Keratinocyte (primary cell): ENCODE data around the gene ANO2. TPM values are rescaled to one million over a fixed set of nuclear protein-coding genes. Genes with fewer than 3 reads are reported as not detected.

Experiments
- DNase-seq: peaks from one replicate; pipeline ENCODE4 v3.0.0-alpha.2; 2011; ENCODE audit warnings: low read depth, missing footprints, low spot score
- FAIRE-seq: peaks from 2 replicates; lab custom pipeline; 2011; peaks lifted over from hg19 to GRCh38; lab: Jason Lieb, UNC
- H2AFZ ChIP-seq: 2 replicates; pipeline ENCODE4 v1.6.0; 2012; ENCODE audit warnings: low read length, control low read depth, inconsistent platforms; ENCODE audit not compliant: control insufficient read depth
- H3K27ac ChIP-seq: 2 replicates; pipeline ENCODE4 v1.5.1; 2011; ENCODE audit warnings: low read length; ENCODE audit not compliant: control insufficient read depth, insufficient read depth
- H3K27me3 ChIP-seq: 3 replicates; pipeline ENCODE4 v1.6.0; 2011; ENCODE audit warnings: low read length; ENCODE audit not compliant: control insufficient read depth, insufficient read depth; ENCODE audit errors: extremely low read depth
- H3K36me3 ChIP-seq, 2 experiments: 2 replicates in 1 of 2; 3 replicates in 1 of 2; pipeline ENCODE4 v1.5.1; 2011; ENCODE audit warnings: low read length in 2 of 2, mild to moderate bottlenecking in 1 of 2; ENCODE audit not compliant: control insufficient read depth in 2 of 2, insufficient read depth in 2 of 2; ENCODE audit errors: extremely low read depth in 1 of 2
- H3K4me1 ChIP-seq: 3 replicates; pipeline ENCODE4 v1.5.1; 2011; ENCODE audit warnings: low read length; ENCODE audit not compliant: control insufficient read depth, insufficient read depth; ENCODE audit errors: extremely low read depth
- H3K4me2 ChIP-seq: 3 replicates; pipeline ENCODE4 v1.6.0; 2011; ENCODE audit warnings: low read depth, low read length; ENCODE audit not compliant: control insufficient read depth, insufficient read depth; ENCODE audit errors: extremely low read depth
- H3K4me3 ChIP-seq, 3 experiments: fragments of 200-600 bp in 1 of 3; sonication (generic) in 1 of 3; 2 replicates in 2 of 3; 3 replicates in 1 of 3; pipeline ENCODE4 v1.5.1; 2011 to 2016; ENCODE audit warnings: low read length in 3 of 3, mild to moderate bottlenecking in 3 of 3, control low read depth in 2 of 3, inconsistent platforms in 1 of 3, low read depth in 1 of 3, mixed read lengths in 1 of 3, mixed run types in 1 of 3, moderate library complexity in 1 of 3; ENCODE audit not compliant: control insufficient read depth in 2 of 3, insufficient read depth in 2 of 3; ENCODE audit errors: extremely low read depth in 1 of 3
- H3K79me2 ChIP-seq: 2 replicates; pipeline ENCODE4 v1.6.0; 2012; ENCODE audit warnings: low read length; ENCODE audit not compliant: control insufficient read depth, insufficient read depth
- H3K9ac ChIP-seq: 3 replicates; pipeline ENCODE4 v1.6.0; 2011; ENCODE audit warnings: low read length; ENCODE audit not compliant: control insufficient read depth, insufficient read depth; ENCODE audit errors: extremely low read depth
- H3K9me1 ChIP-seq: 3 replicates; pipeline ENCODE4 v1.6.0; 2011; ENCODE audit warnings: low read length; ENCODE audit not compliant: control insufficient read depth, insufficient read depth; ENCODE audit errors: extremely low read depth
- H3K9me3 ChIP-seq: 2 replicates; pipeline ENCODE4 v1.5.1; 2012; ENCODE audit warnings: low read depth, low read length; ENCODE audit not compliant: control insufficient read depth
- H4K20me1 ChIP-seq: 3 replicates; pipeline ENCODE4 v1.6.0; 2011; ENCODE audit warnings: low read length; ENCODE audit not compliant: control insufficient read depth, insufficient read depth; ENCODE audit errors: extremely low read depth
- EZH2 ChIP-seq: IDR thresholded peaks from one replicate; pipeline ENCODE4 v1.6.1; 2012; ENCODE audit warnings: inconsistent platforms, mild to moderate bottlenecking, low read length, moderate library complexity
- dilution Hi-C: fragments of 300-500 bp; cut with MboI; formaldehyde crosslinking; loops from one replicate; pipeline ENCODE4 v1.7.0; 2020; ENCODE audit warnings: low sequenced_read_pairs; ENCODE audit not compliant: extremely low pct_ligation_motif_present
- polyA plus RNA-seq, 5 experiments: library from polyadenylated mRNA; depleted of rRNA in 3 of 5; stranded (reverse) in 3 of 5; stranded (forward) in 1 of 5; unstranded in 1 of 5; fragments of >200 nt; gene quantifications; 1 replicate in 1 of 5; 2 replicates in 3 of 5; 3 replicates in 1 of 5; pipeline versions ENCODE4 v1.2.1 to v1.2.3, GENCODE V29; 2011 to 2012; ENCODE audit warnings: missing spikeins in 2 of 5, low read depth in 1 of 5, low replicate concordance in 1 of 5
- TF ChIP-seq, protein P1 (sequence below), 3 experiments: IDR thresholded peaks in 1 of 3; conservative IDR thresholded peaks in 1 of 3; optimal IDR thresholded peaks in 1 of 3; 2 replicates in 2 of 3; 3 replicates in 1 of 3; pipeline versions ENCODE3 to v1.5.1; 2011; ENCODE audit warnings: low read length in 3 of 3, mild to moderate bottlenecking in 3 of 3, moderate library complexity in 2 of 3, control low read depth in 1 of 3, inconsistent platforms in 1 of 3; ENCODE audit not compliant: insufficient read depth in 2 of 3; ENCODE audit errors: extremely low read depth in 1 of 3

ANO2 gene
- polyA plus RNA-seq, 1 donor (not counting 4 experiments of a cell fraction or from before 2014, with no cell fraction given), result 0.14 TPM

DNA sequence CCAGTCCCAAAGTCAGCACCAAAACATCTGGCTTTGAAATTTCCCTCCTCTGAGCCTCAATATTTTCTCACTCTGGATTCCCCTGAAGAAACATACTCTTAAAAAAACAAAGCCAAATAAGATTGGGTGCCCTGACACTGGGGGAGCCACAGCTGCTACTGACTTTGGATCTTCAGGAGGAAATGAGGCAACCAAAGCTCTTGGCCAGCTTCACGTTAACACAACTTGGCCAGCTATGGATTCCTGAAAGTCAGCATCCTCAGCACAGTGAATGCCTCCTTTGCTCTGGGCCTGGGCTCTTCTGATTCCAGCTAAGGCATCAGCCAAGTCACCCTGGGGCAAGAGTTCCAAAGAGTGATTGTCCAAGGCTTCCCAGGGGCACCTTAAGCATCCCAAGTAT is 254.8 kb downstream of the ANO2 start:
- DNase-seq (no peak), FAIRE-seq (no peak)
- Histone ChIP-seq H3K4me1 (no peaks in the 10 kb centered on the region), H3K4me3 (no peak overlapping the region), H3K27me3 (no peaks in the 10 kb centered on the region), H2AFZ (no peak overlapping the region), H4K20me1 (no peaks in the 10 kb centered on the region), H3K9ac (no peak overlapping the region), H3K9me1 (no peaks in the 10 kb centered on the region), H3K79me2 (no peaks in the 10 kb centered on the region), H3K9me3 (peaks cover 2% of the 10 kb centered on the region), H3K36me3 (no peaks in the 10 kb centered on the region), H3K27ac (no peak overlapping the region), H3K4me2 (no peak overlapping the region)
- no peak for TF ChIP-seq EZH2
- TF ChIP-seq, protein P1, sequence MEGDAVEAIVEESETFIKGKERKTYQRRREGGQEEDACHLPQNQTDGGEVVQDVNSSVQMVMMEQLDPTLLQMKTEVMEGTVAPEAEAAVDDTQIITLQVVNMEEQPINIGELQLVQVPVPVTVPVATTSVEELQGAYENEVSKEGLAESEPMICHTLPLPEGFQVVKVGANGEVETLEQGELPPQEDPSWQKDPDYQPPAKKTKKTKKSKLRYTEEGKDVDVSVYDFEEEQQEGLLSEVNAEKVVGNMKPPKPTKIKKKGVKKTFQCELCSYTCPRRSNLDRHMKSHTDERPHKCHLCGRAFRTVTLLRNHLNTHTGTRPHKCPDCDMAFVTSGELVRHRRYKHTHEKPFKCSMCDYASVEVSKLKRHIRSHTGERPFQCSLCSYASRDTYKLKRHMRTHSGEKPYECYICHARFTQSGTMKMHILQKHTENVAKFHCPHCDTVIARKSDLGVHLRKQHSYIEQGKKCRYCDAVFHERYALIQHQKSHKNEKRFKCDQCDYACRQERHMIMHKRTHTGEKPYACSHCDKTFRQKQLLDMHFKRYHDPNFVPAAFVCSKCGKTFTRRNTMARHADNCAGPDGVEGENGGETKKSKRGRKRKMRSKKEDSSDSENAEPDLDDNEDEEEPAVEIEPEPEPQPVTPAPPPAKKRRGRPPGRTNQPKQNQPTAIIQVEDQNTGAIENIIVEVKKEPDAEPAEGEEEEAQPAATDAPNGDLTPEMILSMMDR (optimal IDR thresholded peaks at IDR 0.05 in 1 of 3, IDR thresholded peaks at IDR 0.05 in 1 of 3, conservative IDR thresholded peaks at IDR 0.05 in 1 of 3; ENCODE audit: extremely low read depth in 1 of 3, insufficient read depth in 2 of 3, low read length in 3 of 3), result no peak
- dilution Hi-C loops, result no loop called here

DNA sequence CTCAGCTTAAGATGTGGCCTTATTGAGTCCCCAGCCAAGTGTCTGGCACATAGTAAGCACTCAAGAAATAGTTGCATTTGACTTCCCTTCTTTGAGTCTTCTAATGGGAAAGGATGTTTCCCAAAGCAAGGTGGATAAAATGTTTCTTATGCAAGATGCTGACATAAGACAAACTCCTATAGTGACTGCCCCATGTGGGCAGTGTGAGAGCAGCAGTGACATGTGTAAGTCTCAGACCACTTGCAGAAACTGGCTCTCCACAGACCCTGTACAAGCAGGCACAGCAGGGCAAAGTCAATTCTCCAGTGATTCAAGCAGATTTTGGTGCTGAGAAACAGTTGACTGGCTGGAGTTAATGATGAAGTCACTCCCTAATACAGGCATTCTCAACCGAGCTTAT is 255.3 kb downstream of the ANO2 start:
- dilution Hi-C loops, result no loop called here
- FAIRE-seq (no peak), DNase-seq (no peak)
- Histone ChIP-seq H3K27ac (no peak overlapping the region), H3K4me3 (no peak overlapping the region), H3K9me1 (no peaks in the 10 kb centered on the region), H4K20me1 (no peaks in the 10 kb centered on the region), H3K9me3 (peaks cover 2% of the 10 kb centered on the region), H3K4me2 (no peak overlapping the region), H3K9ac (no peak overlapping the region), H3K36me3 (no peaks in the 10 kb centered on the region), H3K27me3 (no peaks in the 10 kb centered on the region), H2AFZ (no peak overlapping the region), H3K4me1 (no peaks in the 10 kb centered on the region), H3K79me2 (no peaks in the 10 kb centered on the region)
- TF ChIP-seq, protein P1 (optimal IDR thresholded peaks at IDR 0.05 in 1 of 3, IDR thresholded peaks at IDR 0.05 in 1 of 3, conservative IDR thresholded peaks at IDR 0.05 in 1 of 3; ENCODE audit: extremely low read depth in 1 of 3, insufficient read depth in 2 of 3, low read length in 3 of 3), result no peak
- TF ChIP-seq EZH2, result no peak
